ENCODE measurements around the gene FILIP1. TPM values are rescaled to one million over a fixed set of nuclear protein-coding genes. Genes with fewer than 3 reads are reported as not detected.

Gene FILIP1
- total and polyA plus RNA-seq, 2 of the 8 experiments (the other 6 are each of a cell fraction or from before 2014, with no cell fraction given) = 2.4 to 5.7 TPM

GRCh38 chr6:75419416-75419815 lies 74.2 kb downstream of the FILIP1 start (continued):
- TF ChIP-seq, protein P1, sequence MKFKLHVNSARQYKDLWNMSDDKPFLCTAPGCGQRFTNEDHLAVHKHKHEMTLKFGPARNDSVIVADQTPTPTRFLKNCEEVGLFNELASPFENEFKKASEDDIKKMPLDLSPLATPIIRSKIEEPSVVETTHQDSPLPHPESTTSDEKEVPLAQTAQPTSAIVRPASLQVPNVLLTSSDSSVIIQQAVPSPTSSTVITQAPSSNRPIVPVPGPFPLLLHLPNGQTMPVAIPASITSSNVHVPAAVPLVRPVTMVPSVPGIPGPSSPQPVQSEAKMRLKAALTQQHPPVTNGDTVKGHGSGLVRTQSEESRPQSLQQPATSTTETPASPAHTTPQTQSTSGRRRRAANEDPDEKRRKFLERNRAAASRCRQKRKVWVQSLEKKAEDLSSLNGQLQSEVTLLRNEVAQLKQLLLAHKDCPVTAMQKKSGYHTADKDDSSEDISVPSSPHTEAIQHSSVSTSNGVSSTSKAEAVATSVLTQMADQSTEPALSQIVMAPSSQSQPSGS (IDR thresholded peaks at IDR 0.05; ENCODE audit: low read length) = no peak
- no peak for TF ChIP-seq RFX5 (IDR thresholded peaks at IDR 0.05; ENCODE audit: borderline replicate concordance, low read depth, low read length)
- no peak for TF ChIP-seq YY1 (IDR thresholded peaks at IDR 0.05; ENCODE audit: low read depth, low read length)

Data from H1 (cell line).